WERI-Rb-1 (cell line): Measurements from ENCODE around the gene LRRC56.
A peak's percentile ranks its signal among the peaks of the same experiment; 100 is the strongest.

Experiments used
- DNase-seq: peaks from one replicate; pipeline ENCODE4 v3.0.0-alpha.2; 2020
- H3K27ac ChIP-seq: fragments of 250-450 bp; sonication (Bioruptor Pico); 2 replicates; pipeline ENCODE4 v1.5.1; 2020; ENCODE audit warnings: mild to moderate bottlenecking, moderate library complexity
- H3K27me3 ChIP-seq: fragments of 250-450 bp; sonication (Bioruptor Pico); 2 replicates; pipeline ENCODE4 v1.5.1; 2021; ENCODE audit warnings: mild to moderate bottlenecking, low read depth, moderate library complexity; ENCODE audit not compliant: insufficient read depth, severe bottlenecking
- H3K36me3 ChIP-seq: fragments of 250-450 bp; sonication (Bioruptor Pico); 2 replicates; pipeline ENCODE4 v1.5.1; 2020; ENCODE audit warnings: mild to moderate bottlenecking, moderate library complexity
- H3K4me3 ChIP-seq: 2 replicates; pipeline ENCODE4 v1.5.1; 2011; ENCODE audit warnings: low read depth, mild to moderate bottlenecking, control low read depth, low read length
- H3K9me3 ChIP-seq: fragments of 250-450 bp; sonication (Bioruptor Pico); 2 replicates; pipeline ENCODE4 v1.5.1; 2021; ENCODE audit warnings: mild to moderate bottlenecking, moderate library complexity; ENCODE audit not compliant: severe bottlenecking
- TF ChIP-seq, protein P1 (sequence below): IDR thresholded peaks from 2 replicates; pipeline ENCODE4 v1.5.1; 2011; ENCODE audit warnings: low read depth, mild to moderate bottlenecking, control low read depth, inconsistent platforms, low read length

The LRRC56 gene

DNA sequence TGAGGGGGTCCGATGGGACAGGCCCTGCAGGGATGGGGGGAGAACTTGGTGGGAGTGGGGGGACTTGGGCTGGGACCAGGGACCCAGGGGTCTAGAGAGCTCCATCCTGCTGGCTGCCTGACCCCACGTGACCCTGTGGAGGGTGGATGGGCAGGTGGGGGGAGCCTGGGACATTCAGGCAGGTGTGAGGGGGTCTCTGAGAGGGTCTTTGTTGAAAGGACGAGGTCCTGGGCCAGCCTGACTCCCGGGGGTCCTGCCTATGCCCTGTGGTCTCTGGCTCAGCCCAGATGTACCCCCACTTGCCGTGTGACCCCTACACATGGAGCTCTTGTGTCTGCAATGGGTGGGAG, 7.5 kb downstream of the LRRC56 start:
- Histone ChIP-seq H3K4me3 (no peak overlapping the region), H3K27me3 (no peaks in the 10 kb centered on the region), H3K27ac (no peak overlapping the region), H3K36me3 (no peaks in the 10 kb centered on the region), H3K9me3 (no peaks in the 10 kb centered on the region)
- no peak for DNase-seq
- TF ChIP-seq, protein P1, sequence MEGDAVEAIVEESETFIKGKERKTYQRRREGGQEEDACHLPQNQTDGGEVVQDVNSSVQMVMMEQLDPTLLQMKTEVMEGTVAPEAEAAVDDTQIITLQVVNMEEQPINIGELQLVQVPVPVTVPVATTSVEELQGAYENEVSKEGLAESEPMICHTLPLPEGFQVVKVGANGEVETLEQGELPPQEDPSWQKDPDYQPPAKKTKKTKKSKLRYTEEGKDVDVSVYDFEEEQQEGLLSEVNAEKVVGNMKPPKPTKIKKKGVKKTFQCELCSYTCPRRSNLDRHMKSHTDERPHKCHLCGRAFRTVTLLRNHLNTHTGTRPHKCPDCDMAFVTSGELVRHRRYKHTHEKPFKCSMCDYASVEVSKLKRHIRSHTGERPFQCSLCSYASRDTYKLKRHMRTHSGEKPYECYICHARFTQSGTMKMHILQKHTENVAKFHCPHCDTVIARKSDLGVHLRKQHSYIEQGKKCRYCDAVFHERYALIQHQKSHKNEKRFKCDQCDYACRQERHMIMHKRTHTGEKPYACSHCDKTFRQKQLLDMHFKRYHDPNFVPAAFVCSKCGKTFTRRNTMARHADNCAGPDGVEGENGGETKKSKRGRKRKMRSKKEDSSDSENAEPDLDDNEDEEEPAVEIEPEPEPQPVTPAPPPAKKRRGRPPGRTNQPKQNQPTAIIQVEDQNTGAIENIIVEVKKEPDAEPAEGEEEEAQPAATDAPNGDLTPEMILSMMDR: no peak

DNA sequence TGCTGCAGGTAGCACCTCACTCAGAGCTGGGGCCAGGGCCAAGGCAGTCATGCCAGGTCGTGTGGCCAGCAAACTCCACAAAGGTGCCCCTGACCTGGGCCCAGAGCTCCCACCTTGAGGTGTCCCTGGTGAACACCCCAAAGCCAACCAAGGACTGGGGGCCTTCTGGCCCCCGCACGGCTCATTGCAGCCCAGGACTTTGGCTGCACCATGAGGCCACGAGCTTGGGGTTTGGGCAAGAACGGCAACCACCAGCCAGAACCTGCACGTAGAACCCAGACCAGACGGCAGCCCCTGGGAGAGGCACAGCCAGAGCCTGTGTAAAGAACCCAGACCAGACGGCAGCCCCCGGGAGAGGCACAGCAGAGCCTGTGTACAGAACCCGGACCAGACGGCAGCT, 7.8 kb downstream of the LRRC56 start:
- DNase-seq: no peak
- Histone ChIP-seq H3K27me3 (no peaks in the 10 kb centered on the region), H3K27ac (no peak overlapping the region), H3K36me3 (no peaks in the 10 kb centered on the region), H3K4me3 (no peak overlapping the region), H3K9me3 (no peaks in the 10 kb centered on the region)
- TF ChIP-seq, protein P1: no peak

DNA sequence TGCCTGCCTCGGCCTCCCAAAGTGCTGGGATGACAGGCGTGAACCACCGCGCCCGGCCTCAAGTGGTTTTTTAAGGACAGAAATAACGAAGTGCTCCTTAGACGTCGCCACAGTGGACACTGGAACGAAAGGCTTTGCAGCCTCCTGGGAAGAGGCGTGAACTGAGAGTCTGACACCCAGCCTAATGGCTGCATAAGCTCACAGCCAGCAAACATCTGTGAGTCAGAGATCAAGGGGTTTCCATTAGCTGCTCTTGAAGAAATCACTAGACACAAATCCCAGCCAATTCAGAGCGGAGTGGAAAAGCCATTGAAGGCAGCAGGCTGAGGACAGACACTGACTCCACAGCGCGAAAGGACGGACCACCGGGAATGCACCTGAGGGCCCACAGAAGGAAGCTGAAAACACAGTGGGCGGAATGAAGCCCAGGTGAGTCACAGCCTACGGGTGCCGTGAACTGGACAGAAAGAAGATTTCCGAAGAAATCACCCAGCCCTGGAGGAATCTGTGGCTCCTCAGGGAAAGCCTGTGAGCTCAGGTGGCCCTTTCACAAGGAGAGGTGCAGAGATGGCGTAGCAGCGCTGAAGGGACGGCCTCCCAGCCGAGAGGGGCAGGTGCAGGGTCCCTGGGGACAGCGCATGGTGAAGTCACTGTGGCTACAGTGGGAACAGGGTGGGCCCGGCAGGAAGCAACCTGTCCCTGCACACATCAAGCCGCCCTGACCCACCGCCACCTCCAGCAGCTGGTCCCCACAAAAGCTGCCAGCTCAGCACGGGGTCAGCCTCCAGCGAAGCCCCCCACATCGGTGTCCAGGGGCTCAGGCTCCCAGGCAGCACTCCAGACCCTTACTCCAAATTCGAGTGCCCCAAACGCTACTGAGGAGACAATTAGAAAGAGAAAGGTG, 11.6 kb downstream of the LRRC56 start:
- TF ChIP-seq, protein P1: no peak
- no peak overlapping the region for H3K4me3 ChIP-seq
- peak overlapping the region; percentile 38 for H3K27ac ChIP-seq
- H3K9me3 ChIP-seq: no peaks in the 10 kb centered on the region
- H3K36me3 ChIP-seq: no peaks in the 10 kb centered on the region
- peak; percentile 54 for DNase-seq
- no peaks in the 10 kb centered on the region for H3K27me3 ChIP-seq

DNA sequence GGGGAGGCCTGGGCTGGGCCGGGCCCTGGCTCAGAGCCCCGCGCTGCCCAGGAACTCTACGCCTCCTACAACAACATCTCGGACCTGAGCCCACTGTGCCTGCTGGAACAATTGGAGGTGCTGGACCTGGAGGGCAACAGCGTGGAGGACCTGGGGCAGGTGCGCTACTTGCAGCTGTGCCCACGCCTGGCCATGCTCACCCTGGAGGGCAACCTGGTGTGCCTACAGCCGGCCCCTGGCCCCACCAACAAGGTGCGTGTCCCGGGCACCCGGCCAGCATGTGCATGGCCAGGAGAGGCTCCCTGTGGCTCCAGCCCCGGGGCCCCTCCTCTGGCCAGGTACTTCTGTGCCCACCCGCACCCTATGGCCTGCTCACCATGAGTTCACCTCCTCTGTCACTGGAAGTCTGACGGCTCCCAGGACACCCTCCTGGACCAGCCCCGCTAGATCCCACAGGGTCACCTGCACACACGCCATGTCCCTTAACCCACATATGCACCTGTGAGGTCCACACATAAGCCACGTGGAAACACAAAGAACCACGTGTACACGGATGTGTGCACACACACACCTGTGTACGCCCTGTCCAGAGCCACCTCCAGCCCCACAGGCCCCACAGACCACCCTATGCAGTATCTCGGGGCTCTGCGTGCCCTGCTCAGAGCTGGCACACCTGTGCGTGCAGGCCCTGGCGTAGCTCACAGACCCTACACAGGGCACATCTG, 12.9 kb downstream of the LRRC56 start:
- Histone ChIP-seq H3K27ac (no peak overlapping the region), H3K9me3 (no peaks in the 10 kb centered on the region), H3K27me3 (peaks cover under 1% of the 10 kb centered on the region), H3K36me3 (no peaks in the 10 kb centered on the region), H3K4me3 (no peak overlapping the region)
- TF ChIP-seq, protein P1: no peak
- no peak for DNase-seq

DNA sequence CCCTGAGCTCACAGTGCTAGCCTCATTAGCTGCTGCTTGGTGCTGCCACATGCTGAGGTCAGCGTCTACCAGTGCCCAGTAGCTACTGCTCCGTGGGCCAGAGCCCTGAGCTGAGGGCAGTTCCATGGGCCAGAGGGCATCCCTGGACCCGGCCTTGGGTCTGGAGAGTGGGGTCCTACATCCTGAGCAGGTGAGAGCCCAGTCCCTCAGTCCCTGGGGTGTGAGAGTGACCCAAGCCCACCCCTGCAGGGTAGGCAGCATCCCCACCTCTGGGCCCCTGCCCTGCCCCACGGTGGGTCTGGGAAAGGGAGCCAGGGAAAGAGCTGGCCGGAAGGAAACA, 13.4 kb downstream of the LRRC56 start:
- Histone ChIP-seq H3K4me3 (no peak overlapping the region), H3K9me3 (no peaks in the 10 kb centered on the region), H3K27me3 (peaks cover 6% of the 10 kb centered on the region), H3K27ac (no peak overlapping the region), H3K36me3 (no peaks in the 10 kb centered on the region)
- TF ChIP-seq, protein P1: no peak
- DNase-seq: no peak
